CD4-positive, alpha-beta T cell treated with Interleukin-15 for 4 hours (primary cell): ENCODE data around the gene C11orf21.

Experiments
- DNase-seq: peaks from one replicate; pipeline ENCODE4 v3.0.0-alpha.2; 2020; ENCODE audit warnings: low spot score

C11orf21 gene

GRCh38 chr11:2308713-2309112 is 7.0 kb upstream of the C11orf21 start:
- no peak for DNase-seq

- no peak for DNase-seq
Observed at GRCh38 chr11:2307501-2308331, 6.0 kb upstream of the C11orf21 start.

GRCh38 chr11:2306877-2307500 is 5.3 kb upstream of the C11orf21 start:
- no peak for DNase-seq

DNA sequence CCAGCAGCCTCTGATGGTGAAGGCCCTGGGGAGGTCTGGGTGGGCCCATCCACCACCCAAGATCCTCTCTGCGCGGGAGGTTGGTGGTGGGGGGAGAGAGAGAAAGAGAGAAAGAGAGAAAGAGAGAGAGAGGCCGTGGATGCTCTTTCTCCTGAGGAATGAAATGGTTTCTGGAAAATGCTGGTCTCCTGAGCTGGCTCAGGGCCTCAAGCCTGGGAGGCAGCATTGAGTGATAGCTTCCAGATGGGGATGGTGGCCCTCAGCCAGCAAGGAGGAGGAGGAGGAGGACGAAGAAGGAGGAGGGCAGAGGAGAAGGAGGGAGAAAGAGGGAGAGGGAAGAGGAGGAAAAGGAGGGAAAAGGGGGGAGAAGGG is 4.7 kb upstream of the C11orf21 start:
- no peak for DNase-seq

DNA sequence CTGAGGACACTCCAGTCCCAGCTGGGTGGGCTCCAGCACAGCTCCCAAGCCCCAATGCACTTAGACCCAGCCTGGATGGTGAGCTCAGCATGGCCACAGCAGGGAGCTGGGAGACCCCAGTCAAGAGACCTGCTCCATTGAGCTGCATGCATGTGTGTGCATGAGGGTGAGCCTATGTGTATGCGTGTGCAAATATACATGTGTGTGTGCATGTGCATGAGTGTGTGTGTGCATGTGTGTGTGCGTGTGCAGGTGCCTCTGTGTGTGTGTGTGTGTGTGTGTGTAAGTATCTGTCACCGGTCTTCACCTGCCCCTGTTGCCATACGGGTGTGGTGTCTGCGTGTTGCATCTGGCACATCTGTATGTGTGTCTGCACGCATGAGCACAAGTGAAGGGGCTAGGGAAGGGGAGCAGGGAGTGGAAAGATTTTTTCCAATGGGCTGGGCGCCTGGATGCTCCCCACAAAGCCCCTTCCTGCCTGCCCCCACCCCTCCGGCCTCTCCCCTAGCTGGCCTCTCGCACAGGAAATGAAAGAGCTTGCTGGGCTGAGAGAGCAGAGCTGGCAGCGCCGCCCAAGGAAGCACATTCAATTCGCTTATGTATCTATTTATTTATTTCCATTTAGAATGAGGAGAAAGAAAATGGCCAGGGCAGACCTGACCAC is 4.2 kb upstream of the C11orf21 start:
- DNase-seq: peak; percentile 13

- DNase-seq: peak; percentile 81
Observed at GRCh38 chr11:2305140-2305778, 3.5 kb upstream of the C11orf21 start.

DNA sequence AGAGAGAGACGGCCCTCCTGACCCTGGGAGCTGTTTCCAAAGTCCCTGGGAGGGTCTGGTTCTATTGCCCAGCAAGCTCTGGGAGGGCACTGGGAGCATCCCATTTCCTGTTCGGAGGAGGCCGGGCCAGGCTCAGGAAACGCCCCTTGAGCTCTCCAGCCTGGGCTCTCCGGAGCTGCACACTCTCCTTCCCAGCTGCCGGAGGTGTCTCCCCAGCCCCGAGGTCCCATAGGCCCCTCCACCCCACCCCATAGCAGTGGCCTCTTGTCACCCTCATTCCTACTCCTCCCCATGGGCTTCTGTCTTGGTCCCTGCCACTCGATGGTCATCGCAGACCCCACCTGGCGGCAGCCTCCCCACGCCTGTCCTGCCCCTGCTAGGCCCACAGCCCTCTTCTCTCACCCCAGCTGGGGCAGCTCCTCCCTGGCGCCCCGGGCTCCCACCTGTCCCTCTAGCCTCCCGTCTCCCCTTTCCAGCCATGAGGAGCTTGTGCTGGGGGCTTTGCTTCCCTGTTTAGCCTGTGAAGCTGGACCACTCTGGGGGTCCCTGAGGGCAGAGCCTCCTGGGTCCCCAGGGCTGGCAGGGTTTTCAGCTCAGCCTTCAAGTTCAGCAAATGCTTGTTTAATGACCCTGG is 2.9 kb upstream of the C11orf21 start:
- no peak for DNase-seq

GRCh38 chr11:2303627-2304505 is 2.1 kb upstream of the C11orf21 start:
- no peak for DNase-seq

- no peak for DNase-seq
Observed at GRCh38 chr11:2302896-2303626, 1.3 kb upstream of the C11orf21 start.

DNA sequence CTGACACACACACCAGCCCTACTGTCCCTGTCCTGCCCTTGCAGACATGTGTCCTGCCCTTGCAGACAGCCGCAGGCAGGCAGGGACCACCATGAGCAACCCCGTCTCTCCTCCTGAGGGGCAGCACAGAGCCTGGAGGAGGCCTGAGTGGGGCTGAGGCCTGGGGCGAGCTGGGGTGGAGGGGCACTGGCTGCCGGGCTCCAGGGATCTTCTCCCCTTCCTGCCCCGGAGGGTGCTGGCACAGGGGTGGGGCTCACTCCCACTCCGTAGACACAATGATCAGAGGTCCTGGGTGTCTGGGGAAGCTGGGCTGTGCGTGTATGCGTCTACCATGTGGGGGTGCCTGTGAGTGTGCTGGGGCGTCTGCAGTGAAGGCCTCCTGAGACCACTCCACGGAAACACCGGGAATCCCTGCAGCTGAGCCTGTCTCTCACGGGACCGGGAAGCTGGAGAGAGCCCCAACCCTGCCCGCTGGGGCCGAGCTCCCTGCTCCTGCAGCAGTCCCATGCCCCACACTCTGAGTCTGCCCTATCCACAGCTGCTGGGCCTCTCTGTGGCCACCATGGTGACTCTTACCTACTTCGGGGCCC is 683 bp upstream of the C11orf21 start:
- peak; percentile 22 for DNase-seq

GRCh38 chr11:2300936-2301630 is 635 bp downstream of the C11orf21 start:
- DNase-seq: no peak

GRCh38 chr11:2300290-2300935 is 1.3 kb downstream of the C11orf21 start:
- no peak for DNase-seq

- DNase-seq: no peak
Observed at GRCh38 chr11:2299773-2300172, 1.9 kb downstream of the C11orf21 start.

GRCh38 chr11:2298795-2299761 is 2.6 kb downstream of the C11orf21 start:
- no peak for DNase-seq

DNA sequence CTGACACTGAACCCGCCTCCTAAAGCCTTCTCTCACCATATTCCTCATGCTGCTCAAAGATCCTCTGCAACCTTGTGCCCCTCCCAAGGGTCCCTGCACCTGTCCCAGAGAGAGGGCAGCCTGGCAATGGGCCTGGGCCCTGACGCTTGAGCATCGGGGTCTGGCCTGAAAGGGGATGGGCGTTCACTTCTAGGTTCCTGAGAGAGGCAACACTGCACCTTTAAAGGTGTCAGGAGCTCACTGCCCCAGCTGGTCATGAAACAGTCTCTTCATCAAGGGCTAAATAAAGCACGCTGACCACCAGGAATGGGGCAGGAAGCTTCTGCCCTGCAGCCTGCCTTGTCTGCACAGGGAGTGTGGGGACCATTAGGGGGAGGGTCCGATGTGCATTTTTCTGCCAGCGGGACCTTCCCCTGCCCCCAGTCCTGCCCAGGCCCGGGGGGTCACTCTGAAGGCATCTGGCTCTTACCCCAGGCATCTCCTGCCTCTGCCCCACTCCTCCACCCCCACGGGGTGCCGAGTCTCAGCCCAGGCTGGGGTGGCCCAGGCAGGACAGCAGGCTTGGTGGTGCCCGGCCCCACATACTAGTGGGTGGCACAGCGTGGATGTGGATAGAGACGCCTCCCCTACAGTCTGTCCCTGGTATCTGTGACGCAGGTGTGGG is 3.5 kb downstream of the C11orf21 start:
- no peak for DNase-seq

DNA sequence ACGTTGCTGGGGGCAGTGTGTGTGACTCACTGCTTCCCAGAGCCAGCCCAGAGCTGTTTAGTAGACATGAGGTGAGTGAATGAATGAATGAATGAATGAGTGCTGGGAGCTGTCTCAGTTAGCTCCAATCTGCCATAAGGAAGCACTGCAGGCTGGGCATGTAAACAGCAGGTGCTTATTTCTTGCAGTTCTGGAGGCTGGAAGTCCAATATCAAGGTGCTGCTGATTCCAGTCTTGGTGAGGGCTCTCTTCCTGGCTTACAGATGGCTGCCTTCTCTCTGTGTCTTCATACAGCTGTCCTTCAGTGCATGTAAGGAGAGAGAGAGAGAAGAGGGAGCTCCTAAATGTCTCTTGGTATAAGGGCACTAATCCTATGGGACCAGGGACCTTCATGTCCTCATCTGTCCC is 4.1 kb downstream of the C11orf21 start:
- no peak for DNase-seq
